Cardiac muscle cell (in vitro differentiated cells and primary cell): Measurements from ENCODE around the gene FAM120B. TPM values are rescaled to one million over a fixed set of nuclear protein-coding genes. Genes with fewer than 3 reads are reported as not detected.

Experiments
- DNase-seq, 2 donors: peaks; one replicate each; pipeline versions ENCODE4 v3.0.0 to v3.0.0-alpha.2; 2010 to 2017; ENCODE audit warnings: low read depth in 1 of 2, low spot score in 1 of 2
- H3K27ac ChIP-seq: fragments of 200-600 bp; sonication (generic); 2 replicates; pipeline ENCODE4 v1.5.1; 2016
- H3K27me3 ChIP-seq: fragments of 200-600 bp; sonication (generic); 2 replicates; pipeline ENCODE4 v1.6.0; 2016; ENCODE audit warnings: control low read depth
- H3K36me3 ChIP-seq: fragments of 200-600 bp; sonication (generic); 2 replicates; pipeline ENCODE4 v1.5.1; 2016; ENCODE audit warnings: control low read depth
- H3K4me1 ChIP-seq: fragments of 200-600 bp; sonication (generic); 2 replicates; pipeline ENCODE4 v1.8.1; 2017; ENCODE audit warnings: low read depth, mild to moderate bottlenecking, mixed run types
- H3K4me3 ChIP-seq: fragments of 200-600 bp; sonication (generic); 2 replicates; pipeline ENCODE4 v1.5.1; 2016; ENCODE audit warnings: mild to moderate bottlenecking
- H3K9me3 ChIP-seq: fragments of 200-600 bp; sonication (generic); 2 replicates; pipeline ENCODE4 v1.5.1; 2017; ENCODE audit warnings: low read depth, mild to moderate bottlenecking, control low read depth
- polyA plus RNA-seq: library from polyadenylated mRNA; unstranded; fragments of >200 nt; fragmentation: Nextera tagmentation; extraction: Ambion mirVana; gene quantifications from 2 replicates; pipeline ENCODE4 v1.2.1, GENCODE V29; 2016
- total RNA-seq: library from RNA; depleted of rRNA; stranded (reverse); fragments of >200 nt; gene quantifications from 2 replicates; pipeline ENCODE4 v1.2.3, GENCODE V29; 2016
- TF ChIP-seq, protein P1 (sequence below): IDR thresholded peaks from 2 replicates; pipeline ENCODE4 v1.5.1; 2012; ENCODE audit warnings: low read depth, mild to moderate bottlenecking, low read length

Gene FAM120B
- total RNA-seq (13.2 and 13.5 TPM in 2 replicates), polyA plus RNA-seq (24.9 and 25.7 TPM in 2 replicates)

DNA sequence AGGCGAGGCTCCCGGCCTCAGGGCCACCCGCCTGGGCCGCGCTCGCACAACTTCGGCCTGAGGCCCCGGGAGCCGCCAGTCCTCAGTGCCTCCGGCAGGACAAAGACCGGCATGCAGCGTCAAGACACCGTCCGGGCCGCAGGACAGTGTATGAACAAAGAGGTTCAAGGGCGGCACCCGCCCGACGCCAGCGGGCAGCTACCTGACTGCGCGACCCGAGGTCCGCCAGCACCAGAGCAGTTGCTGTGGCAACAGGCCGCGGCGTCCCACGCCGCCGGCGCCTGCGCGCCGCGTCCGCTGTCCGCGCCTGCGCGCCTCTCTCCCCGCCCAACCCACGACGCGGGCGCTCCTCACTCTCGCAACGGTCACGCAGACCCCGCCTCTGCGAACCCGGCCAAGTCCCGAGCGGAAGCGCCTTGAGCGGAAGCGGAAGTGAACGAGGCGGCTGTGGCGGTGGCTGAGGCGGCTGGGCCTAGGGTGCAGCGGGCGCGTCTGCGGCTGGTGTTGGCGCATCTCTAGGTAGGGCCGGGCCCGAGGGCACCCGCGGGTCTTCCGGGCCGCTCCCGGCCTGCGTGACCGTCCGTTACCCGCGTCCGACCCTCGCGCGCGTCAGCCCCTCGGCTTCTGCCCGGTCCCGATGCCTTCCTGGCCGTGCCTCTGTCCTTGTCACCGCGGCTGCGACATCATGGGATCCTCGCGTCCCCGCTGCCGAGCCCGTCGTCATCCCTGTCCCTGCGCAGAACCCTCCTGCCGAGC is at the start of gene FAM120B:
TSS of gene FAM120B (plus strand) at position 435 of the 756 bp plus-strand sequence. CDS start 10,633 bp downstream, outside the sequence.
- Histone ChIP-seq H3K27me3 (no peaks in the 10 kb centered on the region), H3K4me3 (peak within 1 kb of the TSS; percentile 78), H3K27ac (peak within 1 kb of the TSS; percentile 79), H3K4me1 (peaks cover 5% of the 10 kb centered on the region), H3K36me3 (no peaks in the 10 kb centered on the region), H3K9me3 (no peaks in the 10 kb centered on the region)
- TF ChIP-seq, protein P1, sequence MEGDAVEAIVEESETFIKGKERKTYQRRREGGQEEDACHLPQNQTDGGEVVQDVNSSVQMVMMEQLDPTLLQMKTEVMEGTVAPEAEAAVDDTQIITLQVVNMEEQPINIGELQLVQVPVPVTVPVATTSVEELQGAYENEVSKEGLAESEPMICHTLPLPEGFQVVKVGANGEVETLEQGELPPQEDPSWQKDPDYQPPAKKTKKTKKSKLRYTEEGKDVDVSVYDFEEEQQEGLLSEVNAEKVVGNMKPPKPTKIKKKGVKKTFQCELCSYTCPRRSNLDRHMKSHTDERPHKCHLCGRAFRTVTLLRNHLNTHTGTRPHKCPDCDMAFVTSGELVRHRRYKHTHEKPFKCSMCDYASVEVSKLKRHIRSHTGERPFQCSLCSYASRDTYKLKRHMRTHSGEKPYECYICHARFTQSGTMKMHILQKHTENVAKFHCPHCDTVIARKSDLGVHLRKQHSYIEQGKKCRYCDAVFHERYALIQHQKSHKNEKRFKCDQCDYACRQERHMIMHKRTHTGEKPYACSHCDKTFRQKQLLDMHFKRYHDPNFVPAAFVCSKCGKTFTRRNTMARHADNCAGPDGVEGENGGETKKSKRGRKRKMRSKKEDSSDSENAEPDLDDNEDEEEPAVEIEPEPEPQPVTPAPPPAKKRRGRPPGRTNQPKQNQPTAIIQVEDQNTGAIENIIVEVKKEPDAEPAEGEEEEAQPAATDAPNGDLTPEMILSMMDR = no peak
- peak; percentile 95 to 97 for DNase-seq

- H3K4me3 ChIP-seq = no peak overlapping the region
- no peaks in the 10 kb centered on the region for H3K36me3 ChIP-seq
- DNase-seq = no peak
- no peak overlapping the region for H3K27ac ChIP-seq
- no peaks in the 10 kb centered on the region for H3K4me1 ChIP-seq
- H3K27me3 ChIP-seq = no peaks in the 10 kb centered on the region
- TF ChIP-seq, protein P1 = no peak
- no peaks in the 10 kb centered on the region for H3K9me3 ChIP-seq
Measured at GRCh38 chr6:170257376-170257775, 49.2 kb upstream of the FAM120B start.

- no peaks in the 10 kb centered on the region for H3K9me3 ChIP-seq
- TF ChIP-seq, protein P1 = no peak
Measured at GRCh38 chr6:170258407-170258806, 48.2 kb upstream of the FAM120B start.

GRCh38 chr6:170259278-170259677 is 47.3 kb upstream of the FAM120B start:
- no peaks in the 10 kb centered on the region for H3K4me1 ChIP-seq
- no peaks in the 10 kb centered on the region for H3K36me3 ChIP-seq
- DNase-seq = no peak
- no peak overlapping the region for H3K27ac ChIP-seq
- no peak overlapping the region for H3K4me3 ChIP-seq
- H3K9me3 ChIP-seq = no peaks in the 10 kb centered on the region
- TF ChIP-seq, protein P1 = no peak
- H3K27me3 ChIP-seq = no peaks in the 10 kb centered on the region

More at GRCh38 chr6:170258407-170258806, 48.2 kb upstream of the FAM120B start:
- H3K27ac ChIP-seq = no peak overlapping the region
- DNase-seq = no peak
- no peak overlapping the region for H3K4me3 ChIP-seq
- H3K27me3 ChIP-seq = no peaks in the 10 kb centered on the region
- H3K4me1 ChIP-seq = no peaks in the 10 kb centered on the region
- H3K36me3 ChIP-seq = no peaks in the 10 kb centered on the region

GRCh38 chr6:170260686-170261085 is 45.9 kb upstream of the FAM120B start:
- no peak overlapping the region for H3K27ac ChIP-seq
- H3K4me1 ChIP-seq = no peaks in the 10 kb centered on the region
- no peaks in the 10 kb centered on the region for H3K36me3 ChIP-seq
- DNase-seq = no peak
- TF ChIP-seq, protein P1 = no peak
- H3K4me3 ChIP-seq = no peak overlapping the region
- H3K27me3 ChIP-seq = no peaks in the 10 kb centered on the region
- no peaks in the 10 kb centered on the region for H3K9me3 ChIP-seq
